CD4-positive, alpha-beta T cell treated with Interleukin-4 for 1 hour (primary cell): ENCODE results near the gene SIRT5.

Experiments used
- DNase-seq, 2 donors: peaks; one replicate each; pipeline ENCODE4 v3.0.0-alpha.2; 2020 to 2022

The SIRT5 gene

DNA sequence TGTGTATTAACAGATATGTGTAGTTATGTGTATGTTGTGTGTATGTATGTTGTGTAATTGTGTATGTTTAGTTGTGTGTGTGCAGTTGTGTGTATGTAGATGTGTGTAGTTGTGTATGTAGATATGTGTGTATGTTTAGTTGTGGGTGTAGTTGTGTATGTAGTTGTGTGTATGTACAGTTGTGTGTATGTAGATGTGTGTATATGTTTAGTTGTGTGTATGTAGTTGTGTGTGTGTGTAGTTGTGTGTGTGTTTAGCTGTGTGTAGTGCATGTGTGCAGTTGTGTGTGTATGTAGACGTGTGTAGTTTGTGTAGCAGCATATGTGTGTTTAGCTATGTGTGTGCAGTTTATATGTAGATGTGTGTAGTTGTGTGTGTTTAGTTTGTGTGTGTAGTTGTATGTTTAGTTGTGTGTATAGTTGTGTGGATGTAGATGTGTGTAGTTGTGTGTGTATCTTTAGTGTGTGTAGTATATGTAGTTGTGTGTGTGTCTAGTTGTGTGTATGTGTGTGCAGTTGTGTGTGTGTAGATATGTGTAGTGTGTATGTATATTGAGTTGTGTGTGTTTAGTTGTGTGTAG is 16.3 kb downstream of the SIRT5 start:
- no peak for DNase-seq

DNA sequence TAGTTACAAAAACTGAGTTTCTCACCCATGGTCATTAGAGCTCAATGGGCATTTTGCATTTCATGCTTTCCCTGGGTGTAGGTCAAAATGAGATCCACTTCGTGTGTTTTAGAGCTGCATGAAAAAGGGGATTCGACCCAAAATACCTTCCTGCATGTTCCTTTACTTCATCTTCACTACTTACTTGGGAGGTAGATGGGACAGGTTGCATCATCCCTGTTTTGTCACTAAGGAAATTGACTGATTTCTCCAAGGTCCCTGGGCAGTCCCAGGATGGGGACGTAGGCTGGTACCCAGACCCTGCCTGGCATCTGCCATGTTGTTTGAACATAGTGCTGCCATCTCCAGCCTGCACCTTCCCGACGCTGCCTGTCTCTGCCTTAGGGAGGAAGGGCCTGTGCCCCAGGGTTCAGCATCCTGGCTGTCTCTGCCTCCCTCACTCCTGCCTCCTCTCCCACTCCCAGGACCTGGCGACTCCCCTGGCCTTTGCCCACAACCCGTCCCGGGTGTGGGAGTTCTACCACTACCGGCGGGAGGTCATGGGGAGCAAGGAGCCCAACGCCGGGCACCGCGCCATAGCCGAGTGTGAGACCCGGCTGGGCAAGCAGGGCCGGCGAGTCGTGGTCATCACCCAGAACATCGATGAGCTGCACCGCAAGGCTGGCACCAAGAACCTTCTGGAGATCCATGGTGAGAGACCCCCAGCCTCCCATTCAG is 17.0 kb downstream of the SIRT5 start:
- DNase-seq: no peak

DNA sequence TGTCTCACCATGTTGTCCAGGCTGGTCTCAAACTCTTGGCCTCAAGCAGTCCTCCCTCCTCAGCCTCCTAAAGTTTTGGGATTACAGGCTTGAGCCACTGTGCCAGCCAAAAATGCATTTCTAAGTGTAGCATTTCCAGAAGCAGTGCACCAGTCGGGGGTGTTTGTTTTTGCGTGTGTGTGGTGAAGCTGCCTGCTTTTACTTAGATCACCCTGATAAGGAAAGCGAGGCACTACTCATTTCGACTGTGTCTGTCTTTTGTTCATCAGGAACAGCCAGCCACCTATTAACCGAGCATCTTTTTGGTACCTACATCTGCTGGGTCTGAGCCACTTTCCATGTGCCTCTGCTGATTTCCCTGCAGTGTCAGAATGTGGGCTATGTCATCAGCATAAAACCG is 18.7 kb downstream of the SIRT5 start:
- no peak for DNase-seq

GRCh38 chr6:13593720-13594119 is 19.3 kb downstream of the SIRT5 start:
- DNase-seq: no peak

GRCh38 chr6:13597073-13597472 is 22.7 kb downstream of the SIRT5 start:
- no peak for DNase-seq

DNA sequence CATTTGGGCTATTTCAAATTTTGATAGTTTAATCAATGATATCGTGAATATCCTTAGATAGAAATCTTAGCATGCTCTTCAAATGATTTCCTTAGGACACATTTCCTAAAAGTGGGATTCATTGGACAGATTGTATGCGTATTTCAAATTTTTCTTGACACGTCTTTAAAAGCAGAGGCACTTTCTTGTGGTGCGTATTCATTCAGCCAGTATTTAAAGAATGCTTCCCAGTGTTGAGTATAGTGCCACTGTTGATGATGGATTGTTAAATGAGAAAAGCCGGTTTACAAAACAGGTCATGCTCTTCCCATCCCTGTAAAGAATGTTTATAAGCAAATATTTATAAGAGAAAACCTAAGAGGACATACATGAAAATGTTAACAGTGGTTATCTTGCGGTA is 25.6 kb downstream of the SIRT5 start:
- DNase-seq: no peak

- no peak for DNase-seq
Measured at GRCh38 chr6:13604135-13604534, 29.7 kb downstream of the SIRT5 start.

GRCh38 chr6:13604546-13605416 is 30.4 kb downstream of the SIRT5 start:
- DNase-seq: no peak

DNA sequence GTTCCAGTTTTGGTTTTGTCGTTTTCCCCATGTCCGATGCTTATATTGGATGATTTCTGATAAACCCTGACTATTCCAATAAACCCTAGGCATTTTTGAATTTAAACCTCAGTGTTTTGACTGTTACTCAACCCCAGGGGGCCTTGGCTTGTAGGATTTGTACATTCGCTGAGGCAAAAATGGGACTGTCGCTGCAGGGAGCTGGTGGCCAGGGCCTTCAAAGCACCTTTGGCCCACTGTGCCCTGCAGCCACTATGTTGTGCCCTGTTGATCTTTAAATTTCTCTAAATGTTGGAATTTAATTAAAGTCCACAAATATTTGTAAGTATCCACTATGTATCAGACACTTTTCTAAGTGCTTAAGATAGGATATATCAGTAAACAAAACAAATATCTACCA is 31.2 kb downstream of the SIRT5 start:
- DNase-seq: no peak

DNA sequence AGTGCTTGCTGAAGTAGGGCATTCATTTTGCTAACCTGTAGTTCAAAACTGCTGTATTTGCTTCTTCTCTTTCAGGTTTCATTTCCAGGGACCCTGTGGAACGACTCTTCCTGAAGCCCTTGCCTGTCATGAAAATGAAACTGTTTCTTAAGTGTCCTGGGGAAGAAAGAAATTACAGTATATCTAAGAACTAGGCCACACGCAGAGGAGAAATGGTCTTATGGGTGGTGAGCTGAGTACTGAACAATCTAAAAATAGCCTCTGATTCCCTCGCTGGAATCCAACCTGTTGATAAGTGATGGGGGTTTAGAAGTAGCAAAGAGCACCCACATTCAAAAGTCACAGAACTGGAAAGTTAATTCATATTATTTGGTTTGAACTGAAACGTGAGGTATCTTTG is 37.3 kb downstream of the SIRT5 start:
- no peak for DNase-seq

DNA sequence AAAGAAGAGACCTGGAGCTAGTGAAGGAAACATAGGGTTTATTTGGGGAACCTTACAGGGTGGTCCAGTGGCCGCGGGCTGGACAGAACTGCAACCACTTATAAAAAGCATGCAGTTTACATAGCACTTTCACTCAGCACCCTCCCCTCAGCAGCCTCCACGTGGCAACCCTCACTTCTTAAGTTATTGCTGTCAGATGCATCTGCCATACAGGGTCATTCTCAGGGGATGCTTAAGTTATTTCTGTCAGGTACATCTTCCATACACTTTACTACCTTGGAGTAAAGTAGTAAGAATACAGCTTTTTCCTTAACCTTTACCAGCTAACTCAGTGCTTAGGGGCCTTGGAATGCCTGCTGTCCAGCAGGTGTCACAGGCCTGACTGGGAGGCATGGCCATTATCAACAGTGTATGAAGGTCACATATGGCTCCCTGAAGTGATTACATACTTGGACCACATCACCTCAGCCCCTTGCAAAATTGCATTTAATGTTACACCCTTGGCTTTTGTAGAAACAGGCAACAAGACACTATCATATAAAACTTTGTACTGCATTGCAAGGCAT is 38.7 kb downstream of the SIRT5 start:
- no peak for DNase-seq

GRCh38 chr6:13614126-13614925 is 39.9 kb downstream of the SIRT5 start:
- DNase-seq: peak in 1 of 2 donors; percentile 13

DNA sequence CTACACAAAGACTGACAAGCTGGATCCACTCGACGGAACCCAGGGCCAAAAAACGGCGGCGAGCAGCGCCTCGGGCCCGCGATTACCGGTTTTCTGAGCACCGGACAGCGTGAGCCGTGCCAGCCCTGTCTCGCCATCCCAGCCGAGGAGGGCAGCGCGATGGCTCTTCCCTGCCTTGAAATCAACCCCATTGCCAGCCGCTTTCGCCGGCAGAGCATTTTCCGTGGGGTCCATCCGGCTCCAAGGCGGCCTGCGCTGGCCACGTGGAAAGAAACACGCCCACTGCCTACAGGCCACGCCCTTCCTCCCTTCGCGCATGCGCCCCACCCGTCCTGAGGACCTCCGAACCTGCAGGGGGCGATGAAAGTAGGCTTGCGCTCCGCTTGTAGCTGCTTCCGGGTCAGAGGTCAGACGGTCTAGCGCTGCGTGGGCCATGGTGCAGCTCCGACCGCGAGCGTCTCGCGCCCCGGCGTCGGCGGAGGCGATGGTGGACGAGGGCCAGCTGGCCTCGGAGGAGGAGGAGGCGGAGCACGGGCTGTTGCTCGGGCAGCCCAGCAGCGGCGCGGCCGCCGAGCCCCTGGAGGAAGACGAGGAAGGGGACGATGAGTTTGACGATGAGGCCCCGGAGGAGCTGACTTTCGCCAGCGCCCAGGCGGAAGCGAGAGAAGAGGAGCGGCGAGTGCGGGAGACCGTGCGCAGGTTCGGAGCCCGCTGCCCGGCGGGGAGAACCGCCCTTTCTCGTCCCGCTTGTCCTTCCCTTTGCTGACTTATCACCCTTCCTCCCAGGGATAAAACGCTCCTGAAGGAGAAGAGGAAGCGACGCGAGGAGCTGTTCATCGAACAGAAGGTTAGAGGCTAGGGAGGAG is 40.8 kb downstream of the SIRT5 start, which contains the start of gene NOL7:
Gene NOL7 (plus strand): TSS at position 410 of the 866 bp plus-strand sequence. CDS start 24 bp downstream, at position 434.
- DNase-seq: peak; percentile 97 to 98

GRCh38 chr6:13615792-13616120 is 41.4 kb downstream of the SIRT5 start:
- DNase-seq: peak; percentile 31 to 44

DNA sequence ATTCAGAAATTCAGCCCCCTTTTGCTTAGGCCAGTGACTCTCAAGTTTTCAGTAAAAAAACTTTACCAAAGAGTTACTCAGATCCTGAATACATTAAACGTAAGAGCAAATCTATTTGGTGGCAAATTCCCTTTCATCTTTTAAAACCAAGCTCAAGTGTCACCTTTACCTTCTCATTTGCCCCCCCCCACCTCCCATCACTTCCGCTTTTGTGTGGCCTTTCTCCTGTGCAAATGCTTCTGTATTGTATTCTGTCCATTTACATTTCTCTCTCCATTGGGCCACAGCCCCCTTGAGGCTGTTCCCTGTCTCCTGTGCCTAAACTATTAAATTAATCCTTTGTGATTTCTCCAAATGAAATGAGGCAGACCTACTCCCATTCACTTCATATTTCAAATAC is 42.7 kb downstream of the SIRT5 start:
- no peak for DNase-seq

DNA sequence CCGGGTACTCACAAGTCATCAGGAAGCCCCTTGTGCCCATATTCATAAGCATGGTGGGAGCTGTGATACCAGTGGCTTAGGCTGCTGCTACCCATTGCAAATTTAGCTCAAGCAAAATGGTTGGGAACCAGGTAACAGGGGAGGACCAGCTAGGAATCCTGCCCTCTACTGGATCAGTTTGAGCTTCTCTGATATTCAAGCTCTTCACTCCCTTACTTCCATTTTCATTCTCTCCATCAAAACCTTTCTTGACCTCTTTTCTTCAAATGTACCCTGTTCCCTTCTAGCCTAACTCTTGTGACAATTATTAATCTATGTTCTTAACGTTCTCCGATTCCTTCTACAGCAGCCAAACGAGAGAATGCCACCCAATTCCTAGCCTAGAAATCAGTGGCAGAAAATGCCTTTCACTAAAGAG is 50.5 kb downstream of the SIRT5 start:
- peak; percentile 32 to 61 for DNase-seq

GRCh38 chr6:13629459-13630116 is 55.2 kb downstream of the SIRT5 start:
- DNase-seq: no peak

DNA sequence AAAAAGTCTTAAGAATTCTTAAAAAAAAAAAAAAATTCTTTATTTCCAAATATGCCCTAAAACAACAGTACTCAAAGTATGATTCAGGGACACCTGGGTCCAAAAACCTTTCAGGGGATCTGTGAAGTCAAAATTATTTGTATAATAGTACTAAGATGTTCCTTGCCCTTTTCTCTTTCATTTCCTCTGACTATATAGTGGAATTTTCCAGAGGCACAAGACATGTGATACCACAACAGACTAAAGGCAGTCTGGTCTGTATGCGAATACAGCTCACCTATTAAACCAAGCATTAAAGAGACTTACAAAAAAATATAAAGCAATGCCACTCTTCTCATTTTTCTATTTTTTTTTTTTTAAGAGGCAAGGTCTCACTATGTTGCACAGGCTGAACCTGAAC is 56.1 kb downstream of the SIRT5 start:
- no peak for DNase-seq

GRCh38 chr6:13633343-13633742 is 58.9 kb downstream of the SIRT5 start:
- DNase-seq: no peak

- DNase-seq: peak in 1 of 2 donors; percentile 25
Measured at GRCh38 chr6:13635948-13636658, 61.7 kb downstream of the SIRT5 start.
